Upper lobe of left lung (tissue), 6 donors: Measurements from ENCODE around the gene ZBTB9. TPM values are rescaled to one million over a fixed set of nuclear protein-coding genes. Genes with fewer than 3 reads are reported as not detected.

Experiments used
- ATAC-seq, 2 donors: fragments of 200-7000 bp; cut with Tn5 transposase; one replicate each; pipeline ENCODE4 v1.9.1; 2022; ENCODE audit warnings: mild to moderate bottlenecking in 2 of 2, moderate library complexity in 2 of 2; ENCODE audit not compliant: low FRiP score in 2 of 2
- DNase-seq, 2 donors: peaks; one replicate each; pipeline ENCODE4 v3.0.0-alpha.2; 2019 to 2020
- H3K27ac ChIP-seq, 4 donors: fragments of 200-600 bp; sonication (generic); one replicate each; pipeline ENCODE4 v1.5.1; 2016 to 2019
- H3K27me3 ChIP-seq, 4 donors: fragments of 200-600 bp; sonication (generic); one replicate each; pipeline ENCODE4 v1.5.1; 2017 to 2019
- H3K36me3 ChIP-seq, 4 donors: fragments of 200-600 bp; sonication (generic); one replicate each; pipeline ENCODE4 v1.5.1; 2016 to 2019
- H3K4me1 ChIP-seq, 4 donors: fragments of 200-600 bp; sonication (generic); one replicate each; pipeline ENCODE4 v1.5.1; 2018 to 2019
- H3K4me3 ChIP-seq, 4 donors: fragments of 200-600 bp; sonication (generic); one replicate each; pipeline ENCODE4 v1.5.1; 2017 to 2019; ENCODE audit warnings: mild to moderate bottlenecking in 2 of 4, moderate library complexity in 1 of 4
- H3K9me3 ChIP-seq, 4 donors: fragments of 200-600 bp; sonication (generic); one replicate each; pipeline ENCODE4 v1.5.1; 2018 to 2019
- EP300 ChIP-seq, 4 donors: sonication (generic); formaldehyde crosslinking; IDR thresholded peaks; one replicate each; pipeline ENCODE4 v1.5.1; 2017; ENCODE audit warnings: antibody characterized with exemption in 4 of 4, control low read depth in 2 of 4
- POLR2A ChIP-seq, 4 donors: fragments of 450-650 bp; IDR thresholded peaks; one replicate each; pipeline ENCODE4 v1.5.1; 2016 to 2017; ENCODE audit warnings: antibody characterized with exemption in 4 of 4, mild to moderate bottlenecking in 2 of 4
- POLR2AphosphoS5 ChIP-seq, 2 donors: sonication (generic); formaldehyde crosslinking; IDR thresholded peaks; one replicate each; pipeline ENCODE4 v1.5.1; 2017; ENCODE audit warnings: antibody characterized with exemption in 2 of 2
- WGBS, 2 donors: methylation state at CpG; one replicate each; pipeline ENCODE4 v1.1.5; 2017 to 2018; 5-methylcytosine and 5-hydroxymethylcytosine counted together
- total RNA-seq, 6 donors: library from RNA; depleted of rRNA in 4 of 6; stranded (reverse); fragments of >200 nt in 4 of 6; gene quantifications; one replicate each; pipeline versions ENCODE4 v1.1.0 to v1.2.1, GENCODE V29; 2016 to 2021
- TF ChIP-seq, protein P1 (sequence below), 6 experiments: fragments of 450-650 bp in 4 of 6; fragments of 200-600 bp in 2 of 6; sonication (generic) in 2 of 6; IDR thresholded peaks; one replicate each; pipeline ENCODE4 v1.5.1; 2016 to 2019; ENCODE audit warnings: antibody characterized with exemption in 6 of 6
- donor health status: DM: no; HTN: no; CAD: no; lungs with moderate emphysema.
- donor health status: DM: no; HTN: yes; CAD: no; lungs with severe emphysema.

The ZBTB9 gene
- total RNA-seq, 6 donors from 2014 or later: 3.2 to 8.7 (median 6.1) TPM

- Histone ChIP-seq H3K36me3 (peaks cover 6 to 43% (median 31%) of the 10 kb centered on the region in 4 donors), H3K27me3 (no peaks in the 10 kb centered on the region), H3K9me3 (no peaks in the 10 kb centered on the region), H3K27ac (peak overlapping the region; percentile 96 to 99 (median 98)), H3K4me3 (peak overlapping the region in 3 of 4 donors; percentile 81 to 99 (median 87)), H3K4me1 (peaks cover 30 to 49% (median 35%) of the 10 kb centered on the region in 4 donors)
- TF ChIP-seq POLR2A (IDR thresholded peaks at IDR 0.05): no peak
- TF ChIP-seq POLR2AphosphoS5 (IDR thresholded peaks at IDR 0.05): no peak
- TF ChIP-seq, protein P1, sequence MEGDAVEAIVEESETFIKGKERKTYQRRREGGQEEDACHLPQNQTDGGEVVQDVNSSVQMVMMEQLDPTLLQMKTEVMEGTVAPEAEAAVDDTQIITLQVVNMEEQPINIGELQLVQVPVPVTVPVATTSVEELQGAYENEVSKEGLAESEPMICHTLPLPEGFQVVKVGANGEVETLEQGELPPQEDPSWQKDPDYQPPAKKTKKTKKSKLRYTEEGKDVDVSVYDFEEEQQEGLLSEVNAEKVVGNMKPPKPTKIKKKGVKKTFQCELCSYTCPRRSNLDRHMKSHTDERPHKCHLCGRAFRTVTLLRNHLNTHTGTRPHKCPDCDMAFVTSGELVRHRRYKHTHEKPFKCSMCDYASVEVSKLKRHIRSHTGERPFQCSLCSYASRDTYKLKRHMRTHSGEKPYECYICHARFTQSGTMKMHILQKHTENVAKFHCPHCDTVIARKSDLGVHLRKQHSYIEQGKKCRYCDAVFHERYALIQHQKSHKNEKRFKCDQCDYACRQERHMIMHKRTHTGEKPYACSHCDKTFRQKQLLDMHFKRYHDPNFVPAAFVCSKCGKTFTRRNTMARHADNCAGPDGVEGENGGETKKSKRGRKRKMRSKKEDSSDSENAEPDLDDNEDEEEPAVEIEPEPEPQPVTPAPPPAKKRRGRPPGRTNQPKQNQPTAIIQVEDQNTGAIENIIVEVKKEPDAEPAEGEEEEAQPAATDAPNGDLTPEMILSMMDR (IDR thresholded peaks at IDR 0.05): no peak
- no peak for TF ChIP-seq EP300 (IDR thresholded peaks at IDR 0.05)
- ATAC-seq: no peak
- WGBS, 2 donors: 94% methylated on average over 10 of the region's 10 CpGs
- peak in 1 of 2 donors; percentile 62 for DNase-seq
These were observed 42.0 kb upstream of the ZBTB9 start for GRCh38 chr6:33412140-33413009.

GRCh38 chr6:33413241-33414120, 40.9 kb upstream of the ZBTB9 start:
- Histone ChIP-seq H3K27ac (peak overlapping the region in 1 of 4 donors; percentile 14), H3K4me3 (no peak overlapping the region), H3K9me3 (no peaks in the 10 kb centered on the region), H3K27me3 (no peaks in the 10 kb centered on the region), H3K4me1 (peaks cover 32 to 55% (median 38%) of the 10 kb centered on the region in 4 donors), H3K36me3 (peaks cover 6 to 43% (median 31%) of the 10 kb centered on the region in 4 donors)
- 88 to 91% methylated on average over 14 of the region's 14 CpGs for WGBS, 2 donors
- TF ChIP-seq POLR2A (IDR thresholded peaks at IDR 0.05) (no peak), EP300 (IDR thresholded peaks at IDR 0.05) (no peak), POLR2AphosphoS5 (IDR thresholded peaks at IDR 0.05) (no peak)
- TF ChIP-seq, protein P1 (IDR thresholded peaks at IDR 0.05): no peak
- ATAC-seq: no peak
- no peak for DNase-seq

GRCh38 chr6:33414592-33415271, 39.6 kb upstream of the ZBTB9 start:
- peak overlapping the region in 1 of 4 donors; percentile 16 for H3K27ac ChIP-seq
- 74 to 75% methylated on average over 11 to 12 of the region's 12 CpGs for WGBS, 2 donors
- TF ChIP-seq, protein P1 (IDR thresholded peaks at IDR 0.05): peak in 1 of 6 experiments; percentile 6
- TF ChIP-seq EP300 (IDR thresholded peaks at IDR 0.05): no peak
- ATAC-seq (no peak), DNase-seq (peak in 1 of 2 donors; percentile 62)
- H3K4me1 ChIP-seq: peaks cover 38 to 59% (median 50%) of the 10 kb centered on the region in 4 donors
- no peaks in the 10 kb centered on the region for H3K27me3 ChIP-seq
- H3K36me3 ChIP-seq: peaks cover 6 to 43% (median 31%) of the 10 kb centered on the region in 4 donors
- no peaks in the 10 kb centered on the region for H3K9me3 ChIP-seq
- H3K4me3 ChIP-seq: no peak overlapping the region

DNA sequence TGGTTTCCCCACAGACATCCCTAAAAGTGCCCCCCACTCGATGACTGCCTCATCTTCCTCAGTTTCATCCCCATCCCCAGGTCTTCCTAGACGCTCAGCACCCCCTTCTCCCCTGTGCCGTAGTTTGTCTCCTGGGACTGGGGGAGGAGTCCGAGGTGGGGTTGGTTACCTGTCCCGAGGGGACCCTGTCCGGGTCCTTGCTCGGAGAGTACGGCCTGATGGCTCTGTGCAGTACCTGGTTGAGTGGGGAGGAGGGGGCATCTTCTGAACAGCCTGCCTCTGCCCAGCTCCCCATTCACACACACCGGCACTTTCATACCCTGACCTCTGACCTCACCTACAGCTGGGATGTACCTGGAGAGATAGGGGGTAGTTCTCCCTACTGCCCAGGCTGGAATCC, 38.5 kb upstream of the ZBTB9 start:
- 77 to 81% methylated on average over 9 of the region's 9 CpGs for WGBS, 2 donors
- no peak for ATAC-seq
- no peaks in the 10 kb centered on the region for H3K9me3 ChIP-seq
- peak overlapping the region in 1 of 4 donors; percentile 16 for H3K27ac ChIP-seq
- no peaks in the 10 kb centered on the region for H3K27me3 ChIP-seq
- H3K4me3 ChIP-seq: no peak overlapping the region
- no peak for TF ChIP-seq EP300 (IDR thresholded peaks at IDR 0.05)
- TF ChIP-seq, protein P1 (IDR thresholded peaks at IDR 0.05): no peak
- TF ChIP-seq POLR2AphosphoS5 (IDR thresholded peaks at IDR 0.05): no peak
- no peak for TF ChIP-seq POLR2A (IDR thresholded peaks at IDR 0.05)
- peaks cover 38 to 60% (median 51%) of the 10 kb centered on the region in 4 donors for H3K4me1 ChIP-seq
- H3K36me3 ChIP-seq: peaks cover 6 to 43% (median 31%) of the 10 kb centered on the region in 4 donors
- DNase-seq: no peak
